Measurements from ENCODE around the gene LRBA.
"Not testable (repeated sequence)": the region's sequence is repeated elsewhere in the genome, so short reads cannot be mapped to it uniquely, and the experiment has no call there.

LRBA gene, protein sequence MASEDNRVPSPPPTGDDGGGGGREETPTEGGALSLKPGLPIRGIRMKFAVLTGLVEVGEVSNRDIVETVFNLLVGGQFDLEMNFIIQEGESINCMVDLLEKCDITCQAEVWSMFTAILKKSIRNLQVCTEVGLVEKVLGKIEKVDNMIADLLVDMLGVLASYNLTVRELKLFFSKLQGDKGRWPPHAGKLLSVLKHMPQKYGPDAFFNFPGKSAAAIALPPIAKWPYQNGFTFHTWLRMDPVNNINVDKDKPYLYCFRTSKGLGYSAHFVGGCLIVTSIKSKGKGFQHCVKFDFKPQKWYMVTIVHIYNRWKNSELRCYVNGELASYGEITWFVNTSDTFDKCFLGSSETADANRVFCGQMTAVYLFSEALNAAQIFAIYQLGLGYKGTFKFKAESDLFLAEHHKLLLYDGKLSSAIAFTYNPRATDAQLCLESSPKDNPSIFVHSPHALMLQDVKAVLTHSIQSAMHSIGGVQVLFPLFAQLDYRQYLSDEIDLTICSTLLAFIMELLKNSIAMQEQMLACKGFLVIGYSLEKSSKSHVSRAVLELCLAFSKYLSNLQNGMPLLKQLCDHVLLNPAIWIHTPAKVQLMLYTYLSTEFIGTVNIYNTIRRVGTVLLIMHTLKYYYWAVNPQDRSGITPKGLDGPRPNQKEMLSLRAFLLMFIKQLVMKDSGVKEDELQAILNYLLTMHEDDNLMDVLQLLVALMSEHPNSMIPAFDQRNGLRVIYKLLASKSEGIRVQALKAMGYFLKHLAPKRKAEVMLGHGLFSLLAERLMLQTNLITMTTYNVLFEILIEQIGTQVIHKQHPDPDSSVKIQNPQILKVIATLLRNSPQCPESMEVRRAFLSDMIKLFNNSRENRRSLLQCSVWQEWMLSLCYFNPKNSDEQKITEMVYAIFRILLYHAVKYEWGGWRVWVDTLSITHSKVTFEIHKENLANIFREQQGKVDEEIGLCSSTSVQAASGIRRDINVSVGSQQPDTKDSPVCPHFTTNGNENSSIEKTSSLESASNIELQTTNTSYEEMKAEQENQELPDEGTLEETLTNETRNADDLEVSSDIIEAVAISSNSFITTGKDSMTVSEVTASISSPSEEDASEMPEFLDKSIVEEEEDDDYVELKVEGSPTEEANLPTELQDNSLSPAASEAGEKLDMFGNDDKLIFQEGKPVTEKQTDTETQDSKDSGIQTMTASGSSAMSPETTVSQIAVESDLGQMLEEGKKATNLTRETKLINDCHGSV (N-terminal part only)

DNA sequence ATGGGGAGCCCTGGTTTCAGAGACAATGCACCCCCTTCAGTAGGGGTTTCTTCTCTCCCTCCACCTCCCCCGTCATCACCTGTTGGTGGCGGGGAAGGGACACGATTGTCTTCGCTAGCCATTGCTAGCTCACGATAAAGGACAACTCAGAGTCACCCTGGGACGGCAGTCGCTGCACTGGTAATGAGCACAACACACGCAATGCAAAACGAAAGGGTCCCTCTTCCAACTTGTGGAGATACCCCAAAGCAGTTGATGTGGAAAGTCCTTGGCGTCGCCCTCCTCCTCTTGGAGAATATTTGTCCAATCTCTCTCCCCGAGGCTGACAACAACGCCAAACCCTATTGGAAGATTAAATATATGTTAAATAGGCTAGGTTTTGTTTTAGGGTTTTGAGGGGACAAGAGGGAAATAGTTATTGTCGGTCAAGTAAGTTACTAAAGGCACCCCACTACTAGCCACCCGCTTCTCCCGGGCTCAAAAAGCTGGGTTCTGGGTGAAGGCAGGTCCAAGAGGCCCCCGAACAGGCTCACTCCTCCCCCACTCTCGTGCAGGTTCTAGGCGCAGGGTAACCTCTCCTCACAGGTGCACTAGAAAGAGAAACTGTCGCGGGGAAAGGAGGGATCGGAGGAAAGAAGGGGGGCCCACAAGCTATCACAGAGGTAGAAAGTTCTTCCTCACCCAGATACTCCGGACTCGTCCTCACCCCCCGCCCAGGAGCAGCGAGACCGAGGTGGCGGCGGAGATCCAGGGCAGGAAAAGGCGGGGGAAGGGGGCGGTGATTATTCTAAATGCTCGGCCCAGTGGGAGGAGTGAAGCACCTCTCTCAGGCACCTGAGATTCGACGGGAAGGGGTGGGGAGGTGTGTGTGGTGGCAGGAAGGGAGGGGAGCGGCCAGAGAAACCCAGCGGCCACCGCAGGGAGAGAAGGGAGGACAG is at the start of gene LRBA:
TSS of gene LRBA (minus strand) at position 764 of the 938 bp plus-strand sequence. CDS start at position 122, 642 bp downstream.
- Histone ChIP-seq H3K9me3 (ENCODE audit: low read length) (no peaks in the 10 kb centered on the region), H3K9ac (ENCODE audit: low read length) (peak within 1 kb of the TSS; percentile 94), H3K9me2 (ENCODE audit: low read depth, low read length) (no peaks in the 10 kb centered on the region), H3K4me2 (ENCODE audit: low read length) (peak within 1 kb of the TSS; percentile 96), H2AFZ (ENCODE audit: low read length) (peak within 1 kb of the TSS; percentile 78), H3K79me2 (ENCODE audit: insufficient read depth, low read length) (peaks cover 37% of the 10 kb centered on the region), H3K27ac (ENCODE audit: low read depth, low read length, poor library complexity, severe bottlenecking) (peak within 1 kb of the TSS; percentile 75), H3F3A (ENCODE audit: insufficient read depth, low read length) (no peaks in the 10 kb centered on the region), H3K4me1 (ENCODE audit: insufficient read depth, low read length, severe bottlenecking) (peaks cover 33% of the 10 kb centered on the region), H3K36me3 (ENCODE audit: insufficient read depth, low read length) (peaks cover 15% of the 10 kb centered on the region), H3K4me3 (ENCODE audit: low read depth, low read length, poor library complexity, severe bottlenecking) (peak within 1 kb of the TSS; percentile 89), H4K20me1 (ENCODE audit: insufficient read depth, low read length) (no peaks in the 10 kb centered on the region), H3K27me3 (ENCODE audit: insufficient read depth, low read length) (no peaks in the 10 kb centered on the region)
- TF ChIP-seq, protein P1, sequence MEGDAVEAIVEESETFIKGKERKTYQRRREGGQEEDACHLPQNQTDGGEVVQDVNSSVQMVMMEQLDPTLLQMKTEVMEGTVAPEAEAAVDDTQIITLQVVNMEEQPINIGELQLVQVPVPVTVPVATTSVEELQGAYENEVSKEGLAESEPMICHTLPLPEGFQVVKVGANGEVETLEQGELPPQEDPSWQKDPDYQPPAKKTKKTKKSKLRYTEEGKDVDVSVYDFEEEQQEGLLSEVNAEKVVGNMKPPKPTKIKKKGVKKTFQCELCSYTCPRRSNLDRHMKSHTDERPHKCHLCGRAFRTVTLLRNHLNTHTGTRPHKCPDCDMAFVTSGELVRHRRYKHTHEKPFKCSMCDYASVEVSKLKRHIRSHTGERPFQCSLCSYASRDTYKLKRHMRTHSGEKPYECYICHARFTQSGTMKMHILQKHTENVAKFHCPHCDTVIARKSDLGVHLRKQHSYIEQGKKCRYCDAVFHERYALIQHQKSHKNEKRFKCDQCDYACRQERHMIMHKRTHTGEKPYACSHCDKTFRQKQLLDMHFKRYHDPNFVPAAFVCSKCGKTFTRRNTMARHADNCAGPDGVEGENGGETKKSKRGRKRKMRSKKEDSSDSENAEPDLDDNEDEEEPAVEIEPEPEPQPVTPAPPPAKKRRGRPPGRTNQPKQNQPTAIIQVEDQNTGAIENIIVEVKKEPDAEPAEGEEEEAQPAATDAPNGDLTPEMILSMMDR (IDR thresholded peaks at IDR 0.05; ENCODE audit: low read length): 0 out of 2 replicates have a peak, but pooled peaks have one; percentile 18
- no peak for TF ChIP-seq EZH2 (IDR thresholded peaks at IDR 0.05; ENCODE audit: borderline replicate concordance, low read length)

DNA sequence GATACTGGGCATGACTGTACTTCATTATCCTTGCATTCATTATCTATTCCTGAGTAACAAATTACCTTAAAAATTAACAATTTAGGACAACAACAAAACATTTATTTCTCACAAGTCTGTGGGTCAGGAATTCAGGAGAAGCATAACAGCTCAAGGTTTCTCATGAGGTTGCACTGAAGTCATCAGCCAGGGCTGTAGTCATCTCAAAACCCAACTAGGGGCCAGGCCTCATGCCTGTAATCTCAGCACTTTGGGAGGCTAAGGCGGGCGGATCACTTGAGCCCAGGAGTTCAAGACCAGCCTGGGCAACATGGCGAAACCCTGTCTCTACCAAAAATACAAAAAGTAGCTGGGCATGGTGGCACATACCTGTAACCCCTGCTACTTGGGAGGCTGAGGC is 48.1 kb upstream of the LRBA start:
- H3K4me2 ChIP-seq (ENCODE audit: low read length); H3K36me3 ChIP-seq (ENCODE audit: insufficient read depth, low read length); H3K27me3 ChIP-seq (ENCODE audit: insufficient read depth, low read length); H3F3A ChIP-seq (ENCODE audit: insufficient read depth, low read length); H3K4me3 ChIP-seq (ENCODE audit: low read depth, low read length, poor library complexity, severe bottlenecking); H3K9me2 ChIP-seq (ENCODE audit: low read depth, low read length); H3K4me1 ChIP-seq (ENCODE audit: insufficient read depth, low read length, severe bottlenecking); H3K27ac ChIP-seq (ENCODE audit: low read depth, low read length, poor library complexity, severe bottlenecking); H2AFZ ChIP-seq (ENCODE audit: low read length); H3K79me2 ChIP-seq (ENCODE audit: insufficient read depth, low read length); H4K20me1 ChIP-seq (ENCODE audit: insufficient read depth, low read length); H3K9ac ChIP-seq (ENCODE audit: low read length); H3K9me3 ChIP-seq (ENCODE audit: low read length): not testable (repeated sequence)

DNA sequence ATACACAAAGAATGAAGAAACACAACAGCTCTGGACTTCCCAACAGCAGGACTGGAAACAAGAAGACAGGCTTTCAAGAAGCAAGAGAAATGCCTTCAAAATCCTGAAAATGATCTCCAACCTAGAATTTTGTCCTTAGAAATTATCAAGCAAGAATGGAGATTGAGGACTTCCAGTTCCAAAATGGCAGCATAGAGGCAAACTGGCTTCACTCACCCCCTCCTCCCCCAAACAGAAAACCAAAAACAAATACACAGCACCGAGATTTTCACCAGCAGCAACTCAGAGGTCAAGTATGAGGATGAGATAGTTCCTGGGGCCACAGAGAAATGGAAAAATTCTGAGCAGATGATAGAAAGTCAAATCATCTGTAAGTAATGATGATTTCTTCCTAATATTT is 40.5 kb upstream of the LRBA start:
- no peak overlapping the region for H3K9ac ChIP-seq (ENCODE audit: low read length)
- no peak overlapping the region for H3K4me2 ChIP-seq (ENCODE audit: low read length)
- H4K20me1 ChIP-seq (ENCODE audit: insufficient read depth, low read length): no peaks in the 10 kb centered on the region
- no peak overlapping the region for H2AFZ ChIP-seq (ENCODE audit: low read length)
- H3K27ac ChIP-seq (ENCODE audit: low read depth, low read length, poor library complexity, severe bottlenecking): no peak overlapping the region
- H3K4me3 ChIP-seq (ENCODE audit: low read depth, low read length, poor library complexity, severe bottlenecking): no peak overlapping the region
- no peaks in the 10 kb centered on the region for H3K4me1 ChIP-seq (ENCODE audit: insufficient read depth, low read length, severe bottlenecking)
- H3K9me3 ChIP-seq (ENCODE audit: low read length): no peaks in the 10 kb centered on the region
- no peaks in the 10 kb centered on the region for H3F3A ChIP-seq (ENCODE audit: insufficient read depth, low read length)
- H3K36me3 ChIP-seq (ENCODE audit: insufficient read depth, low read length): no peaks in the 10 kb centered on the region
- no peaks in the 10 kb centered on the region for H3K27me3 ChIP-seq (ENCODE audit: insufficient read depth, low read length)
- H3K9me2 ChIP-seq (ENCODE audit: low read depth, low read length): no peaks in the 10 kb centered on the region
- no peak for TF ChIP-seq EZH2 (IDR thresholded peaks at IDR 0.05; ENCODE audit: borderline replicate concordance, low read length)
- TF ChIP-seq, protein P1 (IDR thresholded peaks at IDR 0.05; ENCODE audit: low read length): no peak
- no peaks in the 10 kb centered on the region for H3K79me2 ChIP-seq (ENCODE audit: insufficient read depth, low read length)

Data from OCI-LY1 (cell line).